ENCODE results near the gene INPP5E.
A peak's percentile ranks its signal among the peaks of the same experiment; 100 is the strongest.

INPP5E gene

DNA sequence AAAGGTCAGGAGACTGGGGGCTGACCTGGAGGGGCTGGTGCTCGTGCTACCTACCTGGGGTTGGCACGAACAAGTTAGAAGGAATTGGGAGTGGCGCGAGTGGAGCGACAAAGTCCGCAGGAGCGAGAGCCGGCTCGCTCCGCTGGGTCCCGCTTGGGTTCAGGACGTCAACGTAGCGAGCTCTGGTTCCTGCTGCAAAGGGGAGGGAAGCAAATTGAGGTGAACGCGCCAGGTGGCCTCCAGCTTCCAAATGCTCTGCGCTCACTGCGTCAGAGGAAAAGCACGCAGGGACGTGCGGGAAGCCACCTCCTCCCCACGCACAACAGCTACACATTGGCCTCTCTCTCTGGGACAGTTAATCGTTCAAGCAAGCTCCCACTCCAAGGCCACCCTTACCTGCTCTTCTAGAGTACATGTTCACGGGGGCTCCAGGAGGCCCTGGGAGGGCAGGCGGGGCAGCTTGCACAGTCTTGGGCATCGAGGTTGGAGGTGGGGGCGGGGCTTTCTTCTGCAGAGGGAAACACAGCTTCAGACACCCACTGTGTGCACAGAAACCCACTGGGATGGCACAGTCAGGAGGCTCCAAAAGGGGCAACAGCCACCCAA lies 7.6 kb upstream of the INPP5E start:
- ATAC-seq (no peak), DNase-seq (no peak)

DNA sequence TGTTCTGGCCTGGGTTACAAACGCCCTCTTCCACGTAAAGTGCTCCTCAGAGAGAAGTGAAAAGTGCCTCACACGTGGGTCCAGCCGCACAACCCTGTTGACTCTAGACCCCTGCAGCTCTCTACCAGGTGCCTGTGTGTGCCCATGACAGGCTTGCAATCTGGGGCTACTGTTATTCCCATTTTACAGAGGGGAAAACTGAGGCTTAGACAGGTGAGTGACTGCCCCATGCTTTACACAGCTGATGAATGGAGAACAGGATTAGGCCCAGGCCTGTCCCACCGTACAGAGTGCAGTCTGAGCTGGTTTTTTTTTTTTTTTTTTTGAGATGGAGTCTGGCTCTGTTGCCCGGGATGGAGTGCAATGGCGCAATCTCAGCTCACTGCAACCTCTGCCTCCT lies 6.2 kb upstream of the INPP5E start:
- no peak for ATAC-seq

DNA sequence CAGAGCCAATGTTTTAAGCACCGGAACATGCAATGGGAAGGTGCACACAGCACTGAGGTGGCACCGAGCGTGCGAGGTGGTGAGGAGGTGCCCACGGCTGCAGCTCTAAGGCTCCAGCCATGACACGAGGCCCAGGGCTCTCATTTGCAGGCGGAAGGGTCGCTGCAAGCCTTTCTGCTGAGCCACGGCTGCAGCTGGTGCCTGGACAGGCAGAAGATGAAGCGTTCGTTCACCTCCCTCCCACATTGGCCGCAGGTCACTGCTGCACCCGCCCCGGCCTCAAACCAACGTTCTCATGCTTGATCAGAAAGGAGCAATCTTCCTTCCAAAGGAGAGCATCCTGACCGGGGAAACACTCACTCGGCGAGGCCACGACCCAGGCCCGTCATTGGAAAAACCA lies 4.5 kb upstream of the INPP5E start:
- DNase-seq (no peak), ATAC-seq (no peak)

More for the DNA sequence above, 6.2 kb upstream of the INPP5E start:
- DNase-seq, result no peak

DNA sequence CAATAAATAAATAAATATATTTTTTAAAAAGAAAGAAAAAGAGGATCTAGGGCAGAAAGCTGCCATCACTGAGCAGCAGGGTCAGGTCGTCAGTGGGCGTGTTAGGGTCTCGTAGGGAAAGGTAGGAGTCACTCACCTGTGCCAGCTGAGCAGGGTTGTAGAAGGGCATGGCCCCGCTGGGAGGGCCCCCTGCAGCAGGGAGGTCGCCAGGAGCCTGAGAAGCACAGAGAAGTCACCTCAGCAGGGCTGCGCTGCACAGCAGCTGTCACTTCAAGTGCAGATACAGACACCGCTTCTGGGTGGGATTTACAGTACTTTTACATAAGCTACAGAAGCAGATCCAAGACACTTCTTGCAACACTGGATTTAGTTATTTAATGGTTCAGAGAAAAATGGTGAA lies 4.0 kb upstream of the INPP5E start:
- ATAC-seq (no peak), DNase-seq (no peak)

DNA sequence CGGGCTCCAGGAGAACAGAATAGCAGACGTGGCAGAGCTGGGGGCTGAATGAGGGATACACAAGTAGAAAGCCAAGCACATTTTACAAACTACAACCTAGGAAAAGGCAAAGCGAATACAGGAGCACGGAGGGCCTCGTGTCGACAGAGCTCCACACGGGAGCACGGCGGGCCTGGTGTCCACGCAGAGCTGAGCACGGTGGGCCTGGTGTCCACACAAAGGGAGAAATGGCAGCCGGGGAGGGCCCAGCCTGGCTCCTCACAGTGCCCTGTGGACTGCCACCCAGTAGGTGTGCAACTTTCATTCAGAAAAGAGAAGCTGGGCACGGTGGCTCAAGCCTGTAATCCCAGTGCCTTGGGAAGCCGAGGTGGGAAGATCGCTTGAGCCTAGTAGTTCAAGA lies 3.4 kb upstream of the INPP5E start:
- ATAC-seq (no peak), DNase-seq (no peak)

DNA sequence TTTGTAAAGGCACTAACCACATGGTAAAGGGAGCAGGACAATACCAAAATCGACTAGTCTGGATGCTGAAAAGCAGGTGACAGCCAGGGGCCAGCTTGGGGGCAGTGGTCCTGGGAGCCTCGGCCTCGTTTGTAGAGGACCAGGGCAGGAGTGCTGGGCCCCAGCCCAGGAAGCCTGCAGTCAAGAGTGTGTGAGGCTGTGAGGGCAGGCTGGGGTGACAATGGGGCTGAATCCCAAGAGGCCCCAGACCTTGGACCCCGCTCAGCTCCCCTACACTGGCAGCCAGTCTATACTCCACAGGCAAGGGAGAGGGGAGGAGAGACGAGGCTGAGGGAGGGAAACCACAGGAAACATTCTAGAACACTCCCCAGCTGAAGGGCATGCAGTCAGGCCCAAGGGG lies 2.6 kb upstream of the INPP5E start:
- DNase-seq (no peak), ATAC-seq (no peak)

DNA sequence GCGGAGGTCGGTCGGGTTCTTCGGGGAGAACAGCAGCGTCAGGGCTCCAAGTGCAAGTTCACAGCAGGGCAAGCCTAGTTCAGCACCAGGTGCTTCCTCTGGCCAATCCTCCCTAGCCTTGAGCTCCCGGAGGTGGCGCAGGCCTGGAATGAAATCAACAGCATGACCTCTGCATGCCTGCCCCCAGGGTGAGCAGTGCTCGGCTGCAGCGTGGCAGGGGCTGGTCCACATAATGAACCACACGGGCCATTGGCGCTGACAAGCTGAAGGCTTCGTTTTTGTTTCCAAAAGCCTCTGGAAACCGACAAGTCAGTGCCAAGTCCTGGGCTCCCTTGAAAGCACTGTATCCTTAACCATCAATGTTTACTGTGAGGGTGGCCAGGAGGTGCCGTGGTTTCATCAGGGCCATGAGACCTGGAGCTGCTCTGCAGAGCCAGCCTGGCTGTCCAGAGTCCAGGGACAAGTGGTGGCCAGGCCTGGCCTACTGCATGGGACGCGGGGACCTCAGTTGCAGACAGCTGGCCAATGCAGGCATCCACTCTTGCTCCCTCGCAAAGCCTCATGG lies 2.1 kb upstream of the INPP5E start:
- ATAC-seq, result no peak
- no peak for DNase-seq

DNA sequence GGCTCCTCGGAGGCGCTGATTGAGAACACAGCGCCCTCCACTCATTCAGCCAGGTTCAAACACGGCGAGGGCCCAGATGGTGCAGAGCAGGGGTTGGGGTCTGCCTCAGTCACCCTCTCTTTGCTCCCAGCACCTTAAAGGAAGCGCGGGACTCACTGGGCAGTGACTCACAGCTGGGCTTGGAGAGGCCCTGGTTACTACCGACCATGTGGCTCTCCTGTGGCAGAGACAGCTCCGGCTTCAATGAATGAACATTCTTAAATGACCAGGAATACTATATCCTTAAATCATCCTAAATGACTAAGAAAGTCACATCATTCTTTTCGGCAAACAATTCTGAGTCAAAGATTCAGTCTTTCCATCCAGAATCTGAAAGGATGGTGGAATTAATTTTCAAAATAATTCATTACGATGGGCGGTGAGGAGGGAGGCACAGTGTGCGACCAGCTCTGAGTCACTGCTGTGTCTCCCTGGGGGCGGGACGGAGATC lies 1.6 kb upstream of the INPP5E start:
- no peak for ATAC-seq
- DNase-seq, result no peak

DNA sequence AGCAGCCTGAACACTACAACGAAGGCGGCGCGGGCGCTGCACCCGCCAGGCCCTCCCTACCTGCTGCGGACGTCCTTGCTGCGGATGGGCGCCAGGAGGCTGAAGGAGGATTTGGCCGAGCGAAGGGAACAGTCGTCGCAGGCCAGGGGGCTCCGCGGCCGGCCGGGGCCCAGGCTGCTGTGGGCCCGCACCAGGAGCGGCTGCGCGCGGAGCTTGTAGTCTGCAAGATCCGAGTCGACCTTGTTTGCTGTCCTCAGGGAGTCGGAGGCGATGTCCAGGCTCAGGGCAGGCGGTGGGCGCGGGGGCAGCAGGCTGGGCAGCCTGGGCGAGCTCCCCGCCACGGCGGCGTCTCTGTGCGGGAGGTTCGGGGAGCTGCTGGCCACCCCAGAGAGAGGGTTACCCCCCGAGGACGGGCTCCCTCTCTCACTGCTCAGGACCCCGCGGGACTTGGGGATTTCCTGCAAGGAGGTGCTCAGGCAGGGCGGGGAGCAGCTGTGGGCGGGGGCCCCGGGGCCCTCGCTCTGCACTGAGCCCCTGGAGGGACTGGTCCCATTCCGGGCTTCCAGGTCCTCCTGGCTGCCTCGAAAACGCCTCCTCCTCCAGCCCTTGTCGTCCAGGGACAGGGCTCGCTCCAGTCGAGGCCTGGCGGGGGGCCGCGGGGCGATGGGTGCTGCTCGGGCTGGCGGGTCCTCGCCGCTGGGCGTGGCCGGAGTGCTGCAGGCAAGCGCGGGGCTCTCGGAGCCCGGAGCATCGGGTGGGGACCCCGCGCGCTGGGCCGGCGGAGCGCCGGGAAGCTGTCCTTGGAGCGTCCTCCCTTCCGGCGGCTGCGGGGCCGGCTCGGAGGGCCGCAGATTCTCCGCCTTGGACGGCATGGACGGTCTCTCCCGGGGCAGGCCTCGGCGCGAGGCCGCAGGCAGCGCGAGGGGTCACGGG lies 831 bp downstream of the INPP5E start:
- peak; percentile 71 for DNase-seq

DNA sequence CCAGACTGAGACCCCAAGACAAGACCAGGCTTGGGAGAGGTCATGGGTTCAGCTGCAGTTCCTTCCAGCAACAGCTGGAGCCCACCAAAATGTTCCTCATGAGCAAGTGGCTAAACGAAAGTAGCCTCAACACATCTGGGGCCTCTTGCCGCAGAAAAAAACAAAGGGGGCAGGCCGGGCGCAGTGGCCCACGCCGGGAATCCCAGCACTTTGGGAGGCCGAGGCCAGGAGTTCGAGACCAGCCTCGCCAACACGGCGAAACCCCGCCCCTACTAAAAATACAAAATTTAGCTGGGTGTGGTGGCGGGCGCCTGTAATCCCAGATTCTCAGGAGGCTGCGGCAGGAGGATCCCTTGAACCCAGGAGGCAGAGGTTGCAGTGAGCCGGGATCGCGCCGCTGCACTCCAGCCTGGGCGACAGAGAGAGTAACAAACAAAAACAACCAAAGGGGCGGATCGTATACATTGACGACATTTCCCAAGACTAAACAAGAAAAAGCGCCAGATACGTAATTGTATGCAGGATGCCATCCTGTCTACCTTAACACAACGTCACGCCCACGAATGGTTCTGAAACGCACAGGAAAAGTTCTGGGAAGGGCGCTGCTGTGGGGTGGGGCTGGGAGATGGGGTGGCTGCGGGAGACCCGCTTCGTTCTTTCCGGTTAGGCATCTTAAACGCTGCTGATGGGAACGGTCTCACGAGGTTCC lies 1.7 kb downstream of the INPP5E start:
- DNase-seq (no peak), ATAC-seq (no peak)

More for the DNA sequence above, 831 bp downstream of the INPP5E start:
- peak; percentile 71 for ATAC-seq

DNA sequence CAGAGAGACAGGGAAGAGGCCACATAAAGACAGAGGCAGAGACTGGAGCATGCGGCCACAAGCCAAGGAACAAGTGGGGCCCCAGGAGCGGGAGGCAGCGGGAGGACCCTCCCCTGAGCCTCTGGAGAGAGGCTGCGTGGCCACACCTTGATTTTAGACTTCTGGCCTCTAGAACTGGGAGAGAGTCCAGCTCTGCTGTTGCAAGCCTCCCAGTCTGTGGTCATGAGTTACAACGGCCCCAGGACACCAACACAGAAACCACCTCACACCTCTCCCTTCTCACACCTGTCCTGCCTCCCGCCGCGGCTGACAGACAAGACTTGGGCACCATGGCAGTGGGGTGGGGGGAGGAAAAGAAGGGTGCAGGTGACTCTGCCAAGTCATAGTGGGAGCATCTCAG lies 2.2 kb downstream of the INPP5E start:
- ATAC-seq, result no peak

DNA sequence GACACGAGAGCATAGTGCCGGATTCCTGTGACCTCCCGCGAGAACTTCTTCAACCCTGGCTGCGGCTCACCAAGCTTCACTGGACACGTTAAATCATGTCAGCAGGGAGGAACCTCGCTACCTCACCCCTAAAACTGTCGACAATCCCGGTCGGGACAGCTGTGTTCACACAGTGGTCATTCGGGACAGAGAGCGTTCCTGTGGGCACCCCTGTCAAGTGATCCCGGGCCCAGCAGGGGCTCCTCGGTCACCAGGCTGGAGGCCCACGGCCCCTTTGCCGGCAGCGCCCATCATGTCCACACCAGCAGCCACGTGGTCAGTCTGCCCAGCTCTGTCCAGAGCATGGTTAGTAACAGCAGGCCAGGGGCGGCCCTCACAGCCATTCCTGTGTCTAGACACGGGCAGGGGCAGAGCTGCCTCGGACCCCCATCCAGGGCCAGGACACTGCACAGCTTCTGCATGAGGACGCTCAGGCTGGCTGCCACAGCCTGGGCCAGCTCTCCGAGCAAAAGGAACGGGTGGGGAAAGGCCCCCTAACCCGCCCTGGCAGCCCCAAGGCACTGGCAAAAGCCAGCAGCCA lies 3.5 kb downstream of the INPP5E start:
- no peak for ATAC-seq
- no peak for DNase-seq

More for the DNA sequence above, 2.2 kb downstream of the INPP5E start:
- no peak for DNase-seq

DNA sequence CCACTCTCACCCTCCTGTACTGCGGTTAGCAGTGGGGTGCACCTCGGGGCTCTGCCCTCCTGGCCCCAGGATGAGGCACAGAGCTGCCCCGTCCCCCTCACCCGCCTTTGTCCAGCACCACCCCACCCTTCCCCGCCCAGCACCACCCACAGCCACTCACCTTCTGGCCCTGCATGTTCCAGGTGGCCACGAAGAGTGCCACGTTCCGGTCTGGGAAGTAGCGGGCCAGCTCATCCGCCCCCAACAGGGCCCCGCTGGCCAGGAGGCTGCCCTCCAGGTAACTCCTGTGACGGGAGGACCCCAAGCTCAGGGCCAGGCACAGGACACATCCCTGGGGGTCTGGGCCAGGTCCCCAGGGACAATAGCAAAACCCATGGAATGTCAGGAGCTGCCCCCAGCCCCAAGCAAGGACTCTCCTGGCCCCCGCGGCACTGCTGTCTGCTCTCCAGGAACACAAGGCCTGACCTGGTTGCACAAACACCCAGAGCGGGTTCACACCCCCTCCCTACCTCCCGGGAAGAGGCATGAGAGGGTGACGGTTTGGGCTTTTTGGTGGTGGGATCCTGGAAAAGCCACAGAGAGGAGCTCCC lies 5.0 kb downstream of the INPP5E start:
- ATAC-seq (no peak), DNase-seq (no peak)

DNA sequence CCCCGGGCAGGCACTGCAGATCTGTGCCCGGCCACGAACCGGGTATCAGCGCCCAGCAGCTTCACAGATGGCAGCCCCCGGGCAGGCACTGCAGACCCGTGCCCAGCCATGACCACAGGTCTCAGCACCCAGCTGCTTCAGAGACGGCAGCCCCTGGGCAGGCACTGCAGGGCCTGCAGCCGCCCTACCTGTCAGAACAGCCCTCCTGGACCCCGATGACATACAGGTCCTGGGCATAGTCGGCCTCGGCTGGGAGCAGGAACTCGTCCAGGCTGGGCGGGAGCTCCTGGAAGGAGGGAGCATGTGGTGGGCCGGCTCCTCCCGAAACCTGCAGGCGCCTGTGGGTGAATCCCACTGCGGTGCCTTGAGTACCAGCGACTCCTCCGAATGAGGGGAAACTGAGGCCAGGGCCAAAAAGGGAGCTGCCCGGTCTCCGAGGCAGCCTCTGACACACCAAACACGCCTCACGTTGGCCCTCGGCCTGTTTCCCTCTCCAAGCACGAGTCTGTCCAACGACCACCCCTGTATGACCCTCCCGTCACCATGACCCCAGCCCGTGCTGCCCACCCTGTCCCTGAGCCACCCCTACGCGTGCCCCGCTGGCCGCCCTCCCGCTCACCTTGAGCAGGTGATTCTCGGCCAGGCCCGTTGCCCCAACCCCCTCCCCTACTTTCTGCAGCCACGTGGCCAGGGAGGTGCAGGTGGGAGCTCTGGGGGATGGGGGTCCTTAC lies 5.6 kb downstream of the INPP5E start:
- DNase-seq, result no peak
- ATAC-seq, result no peak

DNA sequence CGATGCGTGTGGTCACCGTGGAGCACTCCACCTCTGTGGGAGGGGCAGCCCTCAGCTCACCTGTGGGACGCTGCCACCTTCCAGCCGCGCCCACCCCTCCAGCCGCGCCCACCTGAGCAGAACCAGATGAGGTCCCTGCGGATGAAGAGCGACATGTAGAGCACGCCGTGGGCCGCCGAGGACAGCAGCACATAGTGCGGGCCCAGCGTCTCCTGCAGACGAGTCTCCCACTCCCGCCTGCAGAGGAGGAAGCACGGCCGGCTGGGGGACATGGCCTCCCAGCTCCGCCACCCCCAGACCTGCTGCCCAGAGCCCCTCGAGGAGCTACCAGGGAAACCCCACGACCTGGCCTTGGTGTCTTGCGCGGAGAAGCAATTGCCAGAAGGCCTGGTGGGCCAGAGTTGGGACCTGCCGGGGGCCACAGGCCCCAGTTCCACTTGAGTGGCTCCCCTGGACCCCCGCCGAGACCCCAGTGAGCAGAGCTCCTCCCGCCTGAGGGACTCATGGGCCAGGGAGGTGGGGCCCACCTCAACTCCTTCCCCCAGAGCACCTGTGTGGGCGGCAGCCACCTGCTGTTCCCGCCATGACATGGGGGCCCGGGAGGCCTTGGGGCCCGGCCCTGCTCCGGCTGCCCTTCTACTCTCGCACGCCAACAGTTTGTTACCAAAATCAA lies 6.5 kb downstream of the INPP5E start:
- no peak for ATAC-seq
- DNase-seq, result no peak

DNA sequence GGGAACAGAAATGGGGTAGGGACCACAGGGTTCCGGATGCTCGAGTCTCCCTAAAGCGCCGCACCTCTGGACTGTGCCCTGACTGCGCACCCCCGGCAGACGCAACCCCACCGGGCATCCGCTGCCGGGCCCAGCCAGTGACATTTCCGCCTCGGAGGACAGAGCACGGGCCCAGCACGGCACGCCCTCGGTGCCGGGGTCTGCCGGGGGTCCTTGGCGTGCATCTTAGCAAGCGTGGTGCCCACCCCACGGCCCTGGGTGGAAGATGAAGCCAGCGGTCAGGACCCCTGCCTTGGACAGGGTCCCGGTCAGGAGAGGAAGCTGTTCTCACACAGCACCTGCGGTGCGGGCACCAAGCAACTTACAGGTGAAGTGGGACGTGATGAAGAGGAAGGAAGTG lies 7.1 kb downstream of the INPP5E start:
- no peak for DNase-seq
- ATAC-seq, result no peak

DNA sequence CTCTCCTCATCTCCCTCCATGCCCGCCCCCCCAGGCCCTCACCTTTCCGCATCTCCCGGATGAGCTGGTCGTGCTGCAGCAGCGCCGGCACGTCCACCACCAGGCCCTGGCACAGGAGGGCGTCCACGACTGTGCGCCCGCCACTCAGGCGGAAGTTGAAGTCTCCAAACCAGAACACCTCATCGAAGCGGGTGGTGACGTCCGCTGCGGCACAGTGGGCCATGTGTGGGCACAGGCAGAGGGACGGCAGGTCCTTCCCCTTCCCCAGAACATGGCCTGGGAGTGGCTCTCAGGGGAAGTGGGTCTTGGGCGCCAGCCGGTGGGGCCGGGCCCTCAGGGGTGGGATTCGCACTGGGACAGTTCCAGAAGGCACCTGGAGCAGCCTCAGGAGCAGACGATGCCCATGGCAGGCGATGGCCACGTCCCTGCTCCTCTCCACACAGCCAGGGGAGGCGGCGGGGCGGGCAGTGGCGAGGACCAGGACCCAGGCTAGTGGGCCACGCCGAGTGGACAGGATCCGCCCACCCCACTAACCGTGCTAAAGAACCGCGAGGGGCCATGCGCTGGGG lies 7.8 kb downstream of the INPP5E start:
- no peak for DNase-seq
- no peak for ATAC-seq

DNA sequence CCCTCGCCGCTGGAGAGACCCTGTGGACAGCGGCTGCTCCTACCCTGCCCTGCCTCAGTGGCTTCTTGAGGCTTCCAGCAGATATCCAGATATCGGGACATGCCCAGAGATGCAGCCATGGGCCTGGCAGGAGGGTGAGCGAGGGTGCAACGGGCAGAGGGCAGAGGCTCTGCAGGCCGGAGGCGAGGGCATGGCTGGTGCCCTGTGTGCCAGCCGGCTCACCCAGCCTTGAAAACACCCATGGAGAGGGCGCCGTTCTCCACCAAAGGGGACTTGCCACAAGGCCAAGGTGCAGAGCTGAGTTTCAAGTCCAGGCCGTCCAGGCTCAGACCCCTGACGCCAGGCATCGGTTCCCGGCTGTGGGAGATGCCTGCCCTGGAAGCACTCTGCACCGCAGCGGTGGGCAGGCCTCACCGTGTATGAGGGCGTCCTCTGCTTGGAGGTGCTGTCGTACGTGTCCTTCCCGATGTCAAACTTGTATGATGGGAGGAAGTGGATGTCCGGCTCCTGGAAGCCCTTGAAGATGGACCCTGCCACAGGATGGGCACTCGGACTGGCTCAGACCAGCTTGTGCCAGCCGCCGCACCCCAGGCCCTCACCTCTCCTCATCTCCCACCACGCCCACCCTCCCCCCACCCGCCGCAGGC lies 8.9 kb downstream of the INPP5E start:
- ATAC-seq (no peak), DNase-seq (no peak)

DNA sequence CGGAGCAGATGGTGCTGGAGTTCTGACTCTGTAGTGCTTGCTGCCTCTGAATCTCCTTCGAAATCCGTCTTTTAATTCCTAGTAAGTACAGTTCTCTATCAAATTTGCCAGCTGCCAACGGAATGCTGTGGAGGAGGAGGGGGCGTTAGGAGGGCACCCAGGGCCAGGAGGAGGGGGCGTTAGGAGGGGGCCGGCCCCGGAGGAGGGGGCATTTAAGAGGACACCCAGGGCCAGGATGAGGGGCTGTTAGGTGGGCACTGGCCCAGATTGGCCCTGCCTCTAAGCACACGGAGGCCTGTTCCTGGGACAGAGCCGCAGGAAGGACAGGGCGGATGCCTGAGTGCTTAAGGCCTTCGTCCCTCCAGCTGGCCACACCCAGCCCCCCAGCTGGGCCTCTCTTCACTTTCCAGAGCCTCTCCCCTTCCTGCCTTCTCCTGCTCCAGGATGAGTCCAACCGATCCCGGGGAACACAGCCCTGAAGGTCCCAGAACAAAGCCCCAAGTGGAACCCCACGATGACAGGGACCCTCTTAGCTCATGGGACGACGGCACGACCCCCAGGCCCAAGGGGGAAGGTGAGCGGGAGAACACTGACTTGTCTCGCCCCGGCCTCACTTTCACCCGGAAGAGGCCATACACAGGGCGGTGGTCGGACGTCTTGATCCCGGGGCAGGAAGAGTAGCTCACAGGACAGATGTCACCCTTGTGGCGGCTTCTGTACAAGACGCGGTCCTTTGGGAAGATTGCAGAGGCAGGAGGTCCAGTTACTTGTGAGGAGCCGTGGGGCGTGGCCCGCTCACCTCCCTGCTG lies 9.8 kb downstream of the INPP5E start:
- ATAC-seq, result no peak

More for the DNA sequence above, 9.8 kb downstream of the INPP5E start:
- DNase-seq, result no peak

Data from stimulated activated naive CD8-positive, alpha-beta T cell treated with anti-CD3 and anti-CD28 coated beads, Interleukin-15, Interleukin-2, amounts not matched to agents 100 U/mL and 50 U/mL, for 24 hours (primary cell).